Panc1 (cell line): Measurements from ENCODE around the gene KCNMA1. TPM values are rescaled to one million over a fixed set of nuclear protein-coding genes. Genes with fewer than 3 reads are reported as not detected.
A peak's percentile ranks its signal among the peaks of the same experiment; 100 is the strongest.

ENCODE experiments used
- ATAC-seq: fragments of 200-7000 bp; cut with Tn5 transposase; 2 replicates; pipeline ENCODE4 v1.9.1; 2020; ENCODE audit warnings: mild to moderate bottlenecking, moderate library complexity
- BruUV-seq: library from RNA; stranded (reverse); fragments of 400-500 nt; replicated peaks from 2 replicates; lab custom pipeline; 2021; lab: Mats Ljungman, UMichigan
- CTCF ChIA-PET: fragments of 300-600 bp; sonication (Branson Sonifier 250); formaldehyde crosslinking; loops from one replicate; lab custom pipeline; 2022; ENCODE audit warnings: antibody characterized with exemption; lab: Charles Lee
- POLR2A ChIA-PET: fragments of 300-600 bp; sonication (Branson Sonifier 250); formaldehyde crosslinking; loops from one replicate; lab custom pipeline; 2022; ENCODE audit warnings: antibody characterized with exemption; lab: Charles Lee
- DNase-seq: peaks from one replicate; pipeline ENCODE4 v3.0.0-alpha.2; 2010; ENCODE audit warnings: low read depth, low spot score
- H3K27ac ChIP-seq: 2 replicates; pipeline ENCODE4 v1.5.1; 2011; ENCODE audit warnings: mild to moderate bottlenecking, low read length, inconsistent platforms
- H3K27me3 ChIP-seq: fragments of 200-500 bp; sonication (Bioruptor generic); 2 replicates; pipeline ENCODE4 v1.6.0; 2014; ENCODE audit warnings: low read length, inconsistent platforms; ENCODE audit not compliant: control insufficient read depth, insufficient read depth
- H3K36me3 ChIP-seq: fragments of 200-500 bp; sonication (Bioruptor generic); 2 replicates; pipeline ENCODE4 v1.5.1; 2014; ENCODE audit warnings: inconsistent platforms, mild to moderate bottlenecking, low read length, moderate library complexity; ENCODE audit not compliant: control insufficient read depth, insufficient read depth
- H3K4me1 ChIP-seq: 2 replicates; pipeline ENCODE4 v1.5.1; 2011; ENCODE audit warnings: inconsistent platforms, mild to moderate bottlenecking, low read length, moderate library complexity; ENCODE audit not compliant: control insufficient read depth, insufficient read depth
- H3K4me3 ChIP-seq, 2 experiments: 2 replicates each; pipeline ENCODE4 v1.5.1; 2011 to 2012; ENCODE audit warnings: low read depth in 2 of 2, low read length in 2 of 2, mild to moderate bottlenecking in 2 of 2, inconsistent platforms in 1 of 2, moderate library complexity in 1 of 2
- H3K9me3 ChIP-seq: fragments of 200-500 bp; sonication (Bioruptor generic); 2 replicates; pipeline ENCODE4 v1.5.1; 2014; ENCODE audit warnings: low read depth, mild to moderate bottlenecking, inconsistent platforms, low read length, moderate library complexity; ENCODE audit not compliant: control insufficient read depth, insufficient read depth
- CTCF ChIP-seq: fragments of 450-650 bp; IDR thresholded peaks from 2 replicates; pipeline ENCODE4 v1.5.1; 2017; ENCODE audit warnings: mild to moderate bottlenecking
- POLR2AphosphoS5 ChIP-seq: IDR thresholded peaks from 2 replicates; pipeline ENCODE4 v1.6.1; 2012; ENCODE audit warnings: mild to moderate bottlenecking, low read depth, low read length, moderate library complexity
- REST ChIP-seq, 2 experiments: IDR thresholded peaks; 2 replicates each; pipeline ENCODE4 v1.6.1; 2011 to 2012; ENCODE audit warnings: low read depth in 2 of 2, control low read depth in 1 of 2, low read length in 1 of 2, mild to moderate bottlenecking in 1 of 2, moderate library complexity in 1 of 2; ENCODE audit not compliant: insufficient read depth in 1 of 2
- SIN3A ChIP-seq: IDR thresholded peaks from 2 replicates; pipeline ENCODE4 v1.6.1; 2012; ENCODE audit warnings: low read depth, mild to moderate bottlenecking, low read length, moderate library complexity, borderline replicate concordance; ENCODE audit not compliant: insufficient read depth
- TCF7L2 ChIP-seq: IDR thresholded peaks from 2 replicates; pipeline ENCODE4 v1.6.1; 2011; ENCODE audit warnings: mild to moderate bottlenecking, low read depth, low read length, inconsistent platforms
- in situ Hi-C: cut with HindIII; loops from 2 replicates; pipeline ENCODE4 v1.10.0; 2016; ENCODE audit warnings: low sequenced_read_pairs, low pct_unique_long_range_greater_than_20kb
- intact Hi-C: fragments of 100-400 bp; cut with micrococcal nuclease; formaldehyde crosslinking; loops from one replicate; pipeline ENCODE4 v1.10.0; 2022; ENCODE audit not compliant: unreplicated experiment
- total RNA-seq: library from RNA; stranded (reverse); gene quantifications from one replicate; pipeline ENCODE4 v1.2.1, GENCODE V29; 2021; ENCODE audit not compliant: unreplicated experiment

The KCNMA1 gene
- total RNA-seq, 1 experiment from 2014 or later: 91.9 TPM

DNA sequence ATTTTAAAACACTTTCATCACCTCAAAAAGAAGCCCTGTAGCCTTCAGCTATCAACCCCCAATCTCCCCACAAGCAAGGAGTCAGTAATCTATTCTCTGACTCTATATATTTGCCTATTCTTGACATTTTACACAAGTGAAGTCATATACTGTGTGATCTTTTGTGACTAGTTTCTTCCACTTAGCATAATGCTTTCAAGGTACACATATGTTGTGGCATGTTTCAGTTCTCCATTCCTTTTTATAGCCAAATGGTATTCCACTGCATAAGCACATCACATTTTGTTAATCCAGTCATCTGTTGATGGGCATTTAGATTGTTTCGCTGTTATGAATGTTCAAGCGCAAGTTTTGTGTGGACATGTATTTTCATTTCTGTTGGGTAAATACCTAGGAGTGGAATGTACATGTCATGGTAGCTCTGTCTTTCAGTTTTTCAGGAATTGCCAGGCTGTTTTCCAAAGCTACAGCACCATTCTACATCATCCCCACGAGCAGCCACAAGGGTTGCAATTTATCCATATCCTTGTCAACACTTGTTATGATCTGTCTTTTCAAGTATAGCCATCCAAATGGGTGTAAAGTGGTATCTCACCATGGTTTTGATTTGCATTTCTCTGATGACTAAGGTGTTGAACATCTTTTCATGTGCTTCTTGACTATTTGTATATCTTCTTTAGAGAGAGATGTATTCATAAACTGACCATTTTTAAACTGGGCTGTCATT is 405.6 kb downstream of the KCNMA1 start:
- ChIA-PET POLR2A (no interaction called here), CTCF (no interaction called here)
- Histone ChIP-seq H3K4me3 (no peak overlapping the region), H3K27me3 (no peaks in the 10 kb centered on the region), H3K36me3 (no peaks in the 10 kb centered on the region), H3K9me3 (no peaks in the 10 kb centered on the region), H3K27ac (no peak overlapping the region), H3K4me1 (0 out of 2 replicates have a peak, but pooled peaks cover 2% of the 10 kb centered on the region)
- no TSS peak for BruUV-seq
- ATAC-seq: no peak
- intact Hi-C loops: no loop called here
- in situ Hi-C loops: no loop called here
- TF ChIP-seq SIN3A: no peak
- no peak for TF ChIP-seq TCF7L2
- TF ChIP-seq CTCF: no peak
- TF ChIP-seq REST (IDR thresholded peaks at IDR 0.05; ENCODE audit: insufficient read depth in 1 of 2, low read depth in 2 of 2, low read length in 1 of 2): no peak
- TF ChIP-seq POLR2AphosphoS5: no peak
- DNase-seq: no peak

DNA sequence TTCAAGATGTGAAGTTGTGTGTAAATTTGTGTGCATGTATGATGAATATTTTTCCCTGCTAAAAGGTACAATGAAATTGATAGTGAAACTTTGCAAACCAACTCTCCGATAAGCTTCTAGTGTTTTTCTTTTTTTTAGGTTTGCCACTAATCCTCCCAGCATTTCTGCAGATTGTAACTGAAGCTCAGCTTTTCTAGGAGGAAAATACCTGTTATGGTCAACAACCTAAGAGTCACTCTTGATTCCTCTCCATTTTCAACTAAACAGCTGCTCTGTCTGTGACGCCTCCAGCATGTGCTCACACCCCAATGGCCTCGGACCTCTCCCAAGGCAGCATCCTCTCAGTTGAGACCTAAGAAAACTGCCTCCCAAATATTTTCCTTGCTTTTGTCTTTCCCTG is 406.2 kb downstream of the KCNMA1 start:
- Histone ChIP-seq H3K4me1 (0 out of 2 replicates have a peak, but pooled peaks cover 3% of the 10 kb centered on the region), H3K36me3 (no peaks in the 10 kb centered on the region), H3K27me3 (no peaks in the 10 kb centered on the region), H3K27ac (no peak overlapping the region), H3K9me3 (no peaks in the 10 kb centered on the region), H3K4me3 (no peak overlapping the region)
- TF ChIP-seq REST (IDR thresholded peaks at IDR 0.05; ENCODE audit: insufficient read depth in 1 of 2, low read depth in 2 of 2, low read length in 1 of 2): no peak
- no peak for TF ChIP-seq TCF7L2
- no peak for TF ChIP-seq SIN3A
- TF ChIP-seq POLR2AphosphoS5: no peak
- TF ChIP-seq CTCF: no peak
- no peak for ATAC-seq
- BruUV-seq: TSS peak; percentile 9
- no peak for DNase-seq
- in situ Hi-C loops (no loop called here), intact Hi-C loops (no loop called here)
- ChIA-PET CTCF (no interaction called here), POLR2A (interaction anchor here (0.5 kb wide), 1 partner anchor 1166 kb away, joined by 4 read pairs; no protein-coding TSS in a partner anchor)
